ENCODE measurements around the gene MACROD2. TPM values are rescaled to one million over a fixed set of nuclear protein-coding genes. Genes with fewer than 3 reads are reported as not detected.

MACROD2 gene
- total RNA-seq, 1 experiment from 2014 or later, result 1.6 TPM

DNA sequence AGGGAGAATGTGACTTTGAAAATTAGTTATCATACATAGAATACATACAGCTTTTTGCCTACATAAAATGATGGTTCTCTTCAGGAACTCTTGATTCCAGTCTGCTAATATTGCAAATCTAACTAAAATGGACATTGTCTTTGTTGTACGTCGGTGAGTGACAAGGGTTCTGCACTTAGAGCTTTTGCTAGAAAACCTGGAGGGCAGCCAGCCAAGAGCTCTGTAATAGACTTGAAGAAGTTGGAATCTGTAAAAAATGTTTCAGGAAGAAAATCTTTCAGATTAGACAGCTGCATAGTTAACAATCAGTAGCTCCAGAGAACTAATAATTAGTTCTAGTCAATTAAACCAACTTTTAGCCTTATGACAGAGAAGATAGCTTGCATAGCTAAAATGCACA lies 203.8 kb downstream of the MACROD2 start:
- Histone ChIP-seq H3K9me3 (ENCODE audit: control insufficient read depth, low read depth, low read length) (no peaks in the 10 kb centered on the region), H3K79me1 (ENCODE audit: insufficient read depth, low read depth, low read length, poor library complexity, severe bottlenecking) (no peaks in the 10 kb centered on the region), H4K91ac (ENCODE audit: insufficient read length, low read depth, low read length) (no peak overlapping the region), H3T11ph (ENCODE audit: low read length) (no peak overlapping the region), H3K27ac (ENCODE audit: insufficient read length, low read depth, low read length) (no peak overlapping the region), H2BK20ac (ENCODE audit: low read depth, low read length, poor library complexity, severe bottlenecking) (no peak overlapping the region), H2BK120ac (ENCODE audit: low read depth, low read length, poor library complexity, severe bottlenecking) (no peak overlapping the region), H2BK5ac (ENCODE audit: insufficient read length, low read length) (no peak overlapping the region), H3K18ac (ENCODE audit: insufficient read length, low read depth, low read length) (no peak overlapping the region), H3K23ac (ENCODE audit: insufficient read length, low read depth, low read length) (no peak overlapping the region), H3K27me3 (ENCODE audit: insufficient read depth, low read length) (no peaks in the 10 kb centered on the region), H4K5ac (ENCODE audit: insufficient read length, low read depth, low read length) (no peak overlapping the region), H3K4me2 (ENCODE audit: insufficient read depth, insufficient read length, low read length) (no peak overlapping the region), H4K8ac (replicated peaks; ENCODE audit: insufficient read length, low read depth, low read length) (no peak overlapping the region), H2AK5ac (ENCODE audit: insufficient read length, low read length) (no peak overlapping the region), H3K14ac (ENCODE audit: insufficient read depth, low read length) (no peak overlapping the region), H3K4ac (ENCODE audit: low read depth, low read length) (no peak overlapping the region), H2AFZ (ENCODE audit: low read length) (no peak overlapping the region), H3K79me2 (ENCODE audit: insufficient read depth, low read length) (no peaks in the 10 kb centered on the region), H3K56ac (ENCODE audit: insufficient read length, low read depth, low read length) (no peak overlapping the region), H3K9ac (ENCODE audit: extremely low read depth, insufficient read length, low read length) (no peak overlapping the region), H4K20me1 (ENCODE audit: control insufficient read depth, insufficient read depth, insufficient read length) (no peaks in the 10 kb centered on the region), H3K23me2 (ENCODE audit: insufficient read length, low read depth, low read length, poor library complexity, severe bottlenecking) (no peaks in the 10 kb centered on the region), H3K4me1 (ENCODE audit: insufficient read depth, low read length) (no peaks in the 10 kb centered on the region), H2BK12ac (ENCODE audit: insufficient read length, low read depth, low read length) (no peak overlapping the region), H2BK15ac (ENCODE audit: low read depth, low read length) (no peak overlapping the region)
- Mint-ChIP-seq H3K27ac (no peak overlapping the region), H3K4me3 (no peak overlapping the region), H3K9me3 (peaks cover 7 to 12% of the 10 kb centered on the region in 2 experiments; a peak in 4 of 5 replicates), H3K36me3 (ENCODE audit: insufficient read depth in 1 of 3, low read depth in 3 of 3) (peaks cover 4 to 7% (median 6%) of the 10 kb centered on the region in 3 experiments; a peak in 5 of 7 replicates), H3K4me1 (no peaks in the 10 kb centered on the region; a peak in 1 of 4 replicates), H3K27me3 (ENCODE audit: low read depth) (no peaks in the 10 kb centered on the region)
- WGBS (ENCODE audit: extremely low coverage, insufficient read length, low lambda C conversion rate), result no CpG with 5 or more reads among the region's 2 CpGs
- DNase-seq, result no peak
- no peak for TF ChIP-seq CTCF (conservative IDR thresholded peaks at IDR 0.05)

Data from H9 (cell line).